Measurements from ENCODE around the gene PRDX3.

PRDX3 gene

GRCh38 chr10:119178372-119179119 is at the start of gene PRDX3:
TSS of gene PRDX3 (minus strand) at chr10:119178812. CDS start at chr10:119178790, 22 bp downstream.
- peak; percentile 84 for DNase-seq

- no peak for DNase-seq
Measured at GRCh38 chr10:119227825-119228224, 49.2 kb upstream of the PRDX3 start.

GRCh38 chr10:119225083-119225658 is 46.6 kb upstream of the PRDX3 start:
- no peak for DNase-seq

- no peak for DNase-seq
Measured at GRCh38 chr10:119222966-119223386, 44.4 kb upstream of the PRDX3 start.

- no peak for DNase-seq
Measured at GRCh38 chr10:119222537-119222936, 43.9 kb upstream of the PRDX3 start.

- no peak for DNase-seq
Measured at GRCh38 chr10:119221666-119222065, 43.1 kb upstream of the PRDX3 start.

- DNase-seq: no peak
Measured at GRCh38 chr10:119221201-119221600, 42.6 kb upstream of the PRDX3 start.

- DNase-seq: no peak
Measured at GRCh38 chr10:119219871-119220270, 41.3 kb upstream of the PRDX3 start.

GRCh38 chr10:119217991-119218490 is 39.4 kb upstream of the PRDX3 start:
- no peak for DNase-seq

- DNase-seq: no peak
Measured at GRCh38 chr10:119217401-119217800, 38.8 kb upstream of the PRDX3 start.

- DNase-seq: no peak
Measured at GRCh38 chr10:119216127-119216526, 37.5 kb upstream of the PRDX3 start.

- no peak for DNase-seq
Measured at GRCh38 chr10:119215371-119215770, 36.8 kb upstream of the PRDX3 start.

- DNase-seq: peak; percentile 45
Measured at GRCh38 chr10:119211625-119212441, 33.2 kb upstream of the PRDX3 start.

GRCh38 chr10:119211176-119211575 is 32.6 kb upstream of the PRDX3 start:
- no peak for DNase-seq

- no peak for DNase-seq
Measured at GRCh38 chr10:119210633-119211032, 32.0 kb upstream of the PRDX3 start.

- no peak for DNase-seq
Measured at GRCh38 chr10:119209736-119210355, 31.2 kb upstream of the PRDX3 start.

- DNase-seq: peak; percentile 61
Measured at GRCh38 chr10:119209035-119209735, 30.6 kb upstream of the PRDX3 start.

- DNase-seq: no peak
Measured at GRCh38 chr10:119208553-119208940, 29.9 kb upstream of the PRDX3 start.

- no peak for DNase-seq
Measured at GRCh38 chr10:119207713-119208552, 29.3 kb upstream of the PRDX3 start.

- peak; percentile 98 for DNase-seq
Measured at GRCh38 chr10:119207366-119207666, 28.7 kb upstream of the PRDX3 start, which contains the start of gene GRK5. TSS of gene GRK5 (plus strand) at chr10:119207571. CDS start at chr10:119207918, 347 bp downstream.

- DNase-seq: peak; percentile 55
Measured at GRCh38 chr10:119206603-119207365, 28.2 kb upstream of the PRDX3 start.
